GM11168 (cell line): Measurements from ENCODE around the gene ZG16.
"Not testable (repeated sequence)": the region's sequence is repeated elsewhere in the genome, so short reads cannot be mapped to it uniquely, and the experiment has no call there.

ENCODE experiments used
- in situ Hi-C: fragments of 300-500 bp; cut with MboI; formaldehyde crosslinking; loops from one replicate; pipeline ENCODE4 v1.12.0; 2022; ENCODE audit warnings: low sequenced_read_pairs; ENCODE audit not compliant: unreplicated experiment

ZG16 gene

DNA sequence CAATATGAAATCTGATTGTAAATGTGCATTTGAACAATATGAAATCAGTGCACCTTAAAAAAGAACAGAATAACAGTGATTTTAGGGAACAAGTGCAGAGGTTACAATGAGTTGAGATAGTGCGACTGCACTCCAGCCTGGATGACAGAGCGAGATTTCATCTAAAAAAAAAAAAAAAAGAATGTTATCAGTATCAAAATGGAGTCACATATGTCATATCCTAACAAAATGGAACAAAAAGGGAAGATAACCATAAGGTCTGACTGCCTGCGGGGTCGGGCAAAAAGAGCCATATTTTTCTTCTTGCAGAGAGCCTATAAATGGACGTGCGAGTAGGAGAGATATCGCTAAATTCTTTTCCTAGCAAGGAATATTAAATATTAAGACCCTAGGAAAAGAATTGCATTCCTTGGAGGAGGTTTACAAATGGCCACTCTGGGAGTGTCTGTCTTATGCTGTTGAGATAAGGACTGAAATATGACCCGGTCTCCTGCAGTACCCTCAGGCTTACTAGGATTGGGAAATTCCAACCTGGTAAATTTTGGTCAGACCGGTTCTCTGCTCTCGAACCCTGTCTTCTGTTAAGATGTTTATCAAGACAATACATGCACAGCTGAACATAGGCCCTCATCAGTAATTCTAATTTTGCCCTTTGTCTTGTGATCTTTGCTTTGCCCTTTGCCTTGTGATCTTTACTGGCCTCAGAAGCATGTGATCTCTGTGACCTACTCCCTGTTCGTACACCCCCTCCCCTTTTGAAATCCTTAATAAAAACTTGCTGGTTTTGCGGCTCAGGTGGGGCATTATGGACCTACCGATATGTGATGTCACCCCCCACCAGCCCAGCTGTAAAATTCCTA lies 5.3 kb downstream of the ZG16 start:
- in situ Hi-C loops: not testable (repeated sequence)

DNA sequence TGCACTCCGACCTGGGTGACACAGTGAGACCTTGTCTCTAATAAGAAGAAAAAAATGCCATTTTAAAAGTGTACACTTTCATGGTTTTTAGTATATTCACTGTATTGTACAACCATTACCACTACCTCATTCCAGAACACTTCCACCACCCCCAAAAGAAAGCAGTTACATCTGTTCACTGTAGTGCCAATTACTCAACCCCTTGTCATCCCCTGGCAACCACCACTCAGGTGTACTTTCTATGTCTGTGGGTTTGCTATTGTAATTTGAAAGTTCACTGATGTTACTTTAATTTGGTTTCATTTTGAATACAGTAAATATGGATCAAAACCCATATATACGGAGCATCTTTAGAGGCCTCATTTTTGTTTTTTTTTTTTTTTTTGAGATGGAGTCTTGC lies 6.1 kb downstream of the ZG16 start:
- in situ Hi-C loops: no loop called here

DNA sequence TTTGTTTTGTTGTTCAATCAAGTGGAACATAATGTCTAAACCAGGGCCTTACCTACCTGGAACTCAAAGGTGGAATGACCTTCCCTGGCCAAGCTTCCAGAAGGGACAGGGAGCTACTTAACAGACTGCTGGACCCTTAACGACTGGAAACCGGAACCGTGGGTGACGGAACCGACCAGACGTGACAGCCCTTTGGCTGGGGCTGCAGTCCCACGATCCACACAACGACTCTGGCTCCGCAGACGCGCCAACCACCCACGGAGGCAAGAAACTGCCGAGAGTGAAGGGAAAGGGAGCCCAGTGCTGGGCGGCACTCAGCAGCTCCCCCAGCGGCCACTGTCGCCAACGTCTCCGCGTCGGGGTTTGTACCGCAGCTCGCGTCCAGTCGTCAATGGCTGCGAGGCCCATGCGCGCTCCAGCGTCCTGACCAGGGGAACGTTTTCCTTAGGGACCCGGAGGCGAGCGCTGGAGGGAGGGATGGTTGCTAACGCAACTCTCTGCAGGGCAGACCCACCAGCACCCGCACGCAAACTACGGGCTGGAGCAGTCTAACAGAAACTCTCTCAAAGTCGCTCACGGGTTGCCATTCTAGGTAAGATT lies 6.9 kb downstream of the ZG16 start:
- in situ Hi-C loops: loop anchor here (5.0 kb wide), 1 partner anchor 43 kb away; no protein-coding TSS in a partner anchor

DNA sequence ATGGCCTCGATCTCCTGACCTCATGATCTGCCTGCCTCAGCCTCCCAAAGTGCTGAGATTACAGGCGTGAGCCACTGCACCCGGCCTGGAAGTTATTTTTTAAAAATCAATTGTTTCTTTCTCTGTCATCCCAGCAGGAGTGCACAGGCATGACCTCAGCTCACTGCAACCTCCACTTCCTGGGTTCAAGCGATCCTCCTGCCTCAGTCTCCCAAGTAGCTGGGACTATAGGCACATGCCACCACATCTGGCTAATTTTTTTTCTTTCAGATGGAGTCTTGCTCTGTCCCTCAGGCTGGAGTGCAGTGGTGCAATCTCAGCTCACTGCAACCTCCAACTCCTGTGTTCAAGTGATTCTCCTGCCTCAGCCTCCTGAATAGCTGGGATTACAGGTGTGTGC lies 9.1 kb downstream of the ZG16 start:
- in situ Hi-C loops: loop anchor here (5.0 kb wide), 1 partner anchor 45 kb away; no protein-coding TSS in a partner anchor

DNA sequence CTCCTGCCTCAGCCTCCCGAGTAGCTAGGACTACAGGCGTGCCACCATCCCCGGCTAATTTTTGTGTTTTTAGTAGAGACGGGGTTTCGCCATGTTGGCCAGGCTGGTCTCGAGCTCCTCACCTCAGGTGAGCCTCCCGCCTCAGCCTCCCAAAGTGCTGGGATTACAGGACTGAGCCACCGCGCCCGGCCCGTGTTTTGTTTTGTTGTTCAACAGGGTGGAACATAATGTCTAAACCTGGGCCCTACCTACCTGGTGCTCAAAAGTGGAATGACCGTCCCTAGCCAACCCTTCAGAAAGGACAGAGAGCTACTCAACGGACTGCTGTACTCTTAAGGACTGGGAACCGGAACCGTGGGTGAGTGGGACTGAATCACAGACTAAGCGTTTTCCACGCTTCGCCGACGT lies 11.7 kb downstream of the ZG16 start:
- in situ Hi-C loops: loop anchor here (5.0 kb wide), 1 partner anchor 47 kb away; no protein-coding TSS in a partner anchor

DNA sequence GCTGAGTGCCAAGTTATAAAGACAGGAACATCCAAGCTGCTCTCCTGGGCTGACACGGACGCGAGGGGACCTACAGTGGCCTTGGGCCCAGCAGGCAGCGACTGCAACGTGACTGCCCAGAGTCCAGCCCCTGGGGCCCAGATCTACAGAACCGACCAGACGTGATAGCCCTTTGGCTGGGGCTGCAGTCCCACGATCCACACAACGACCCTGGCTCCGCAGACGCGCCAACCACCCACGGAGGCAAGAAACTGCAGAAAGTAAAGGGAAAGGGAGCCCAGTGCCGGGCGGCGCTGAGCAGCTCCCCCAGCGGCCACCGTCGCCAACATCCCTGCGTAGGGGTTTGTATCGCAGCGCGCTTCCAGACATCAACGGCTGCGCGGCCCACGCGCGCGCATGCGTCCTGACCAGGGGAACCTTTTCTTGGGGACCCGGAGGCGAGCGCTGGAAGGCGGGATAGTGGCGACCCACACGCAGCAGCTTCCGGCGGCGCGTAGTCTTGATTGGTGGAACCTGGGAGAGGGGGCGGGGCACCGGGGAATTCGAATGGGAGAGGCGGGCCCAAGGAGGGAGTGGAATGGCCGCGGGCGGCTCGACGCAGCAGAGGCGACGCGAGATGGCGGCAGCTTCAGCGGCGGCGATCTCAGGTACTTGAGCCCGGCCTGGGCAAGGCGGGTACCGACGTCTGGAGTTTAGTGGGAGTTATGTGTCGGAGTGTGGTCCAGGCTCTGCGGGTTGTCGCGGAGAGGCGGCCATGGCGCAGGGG lies 12.3 kb downstream of the ZG16 start, which contains the start of gene KIF22:
Gene KIF22 (plus strand): TSS at position 569 of the 766 bp plus-strand sequence. CDS start 9 bp downstream, at position 578.
- in situ Hi-C loops: no loop called here

DNA sequence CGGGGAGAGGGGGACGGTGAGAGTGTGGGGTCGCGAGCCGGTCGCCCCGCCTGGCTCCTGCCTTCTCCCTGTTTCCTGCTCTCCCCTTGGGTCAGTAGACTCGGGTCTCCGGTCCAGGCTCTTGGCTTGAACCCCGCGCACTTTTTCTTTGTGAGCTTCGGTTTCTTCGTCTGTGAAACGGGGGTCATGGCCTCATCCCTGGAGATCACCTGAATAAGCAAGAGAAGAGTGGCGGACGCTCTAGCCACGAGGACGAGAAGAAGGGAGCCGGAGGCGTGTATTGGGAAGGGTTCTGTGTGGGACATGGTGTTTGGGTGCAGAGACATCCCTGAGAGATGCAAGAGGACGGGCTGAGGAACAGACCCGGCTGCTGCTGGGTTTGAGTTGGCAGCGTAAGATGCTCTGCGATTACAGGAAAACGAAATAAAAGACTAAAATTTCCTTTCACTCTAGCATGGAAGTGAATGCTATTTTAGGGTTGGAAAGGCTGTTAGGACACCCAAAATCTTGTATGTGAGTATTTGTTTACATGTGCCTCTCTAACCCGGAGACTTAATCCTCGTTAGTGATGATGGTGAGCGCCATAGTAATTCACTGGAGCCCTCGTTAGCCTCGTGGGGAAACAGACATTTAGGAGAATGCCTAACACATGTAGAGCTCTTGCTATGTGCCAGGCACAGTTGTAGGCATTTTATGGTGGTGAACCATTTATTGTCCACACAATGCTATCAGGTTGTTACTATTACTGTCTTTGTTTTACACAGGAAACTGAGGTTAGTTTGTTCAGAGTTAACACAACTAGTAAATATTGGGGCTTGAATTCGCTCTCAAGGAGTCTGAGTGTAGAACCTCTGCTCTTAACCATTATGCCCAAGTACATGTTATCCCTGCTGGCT lies 13.1 kb downstream of the ZG16 start:
- in situ Hi-C loops: no loop called here

DNA sequence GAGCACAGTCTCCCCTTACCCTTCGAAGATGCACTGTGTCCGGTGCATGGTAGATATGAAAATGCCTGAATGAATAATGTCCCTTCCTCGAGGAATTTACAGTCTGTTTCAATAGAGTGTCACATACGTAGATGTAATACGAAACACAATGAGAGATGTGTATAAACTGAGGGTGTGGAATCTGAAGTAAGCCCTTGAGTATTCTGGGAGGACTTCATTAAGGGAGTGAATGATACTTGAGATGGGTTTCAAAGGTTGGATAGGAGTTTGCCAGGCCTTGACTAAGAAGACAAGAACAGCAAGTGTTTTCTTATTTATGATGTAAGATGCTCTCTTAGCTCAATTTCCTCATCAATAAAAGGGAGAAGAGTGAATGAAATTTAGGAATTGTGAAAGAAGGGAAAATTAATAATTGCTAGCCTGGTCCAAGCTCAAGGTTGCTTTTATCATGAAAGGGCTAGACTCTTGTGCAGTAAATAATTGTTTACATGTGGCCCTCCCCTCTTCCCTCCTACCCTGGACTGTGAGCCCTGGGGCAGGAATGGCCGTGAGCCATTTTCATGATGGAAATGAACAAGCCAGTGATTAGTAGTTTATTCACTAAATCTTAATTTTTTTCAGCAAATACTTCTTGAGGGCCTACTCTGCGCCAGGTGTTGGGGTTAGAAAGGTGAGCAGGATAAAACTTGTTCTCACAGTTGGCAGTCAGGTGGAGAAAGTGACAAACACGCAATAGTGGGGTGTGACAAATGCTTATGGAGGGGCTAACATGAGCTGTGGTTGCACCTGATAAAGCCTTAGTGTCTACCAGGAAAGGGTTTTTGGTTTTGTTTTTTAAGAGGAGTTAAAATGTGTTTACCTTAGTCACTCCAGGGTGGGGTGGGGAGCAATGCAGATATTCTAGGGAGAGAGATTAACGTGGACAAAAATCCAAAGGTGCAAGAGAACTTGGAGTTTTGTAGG lies 14.1 kb downstream of the ZG16 start:
- in situ Hi-C loops: no loop called here

DNA sequence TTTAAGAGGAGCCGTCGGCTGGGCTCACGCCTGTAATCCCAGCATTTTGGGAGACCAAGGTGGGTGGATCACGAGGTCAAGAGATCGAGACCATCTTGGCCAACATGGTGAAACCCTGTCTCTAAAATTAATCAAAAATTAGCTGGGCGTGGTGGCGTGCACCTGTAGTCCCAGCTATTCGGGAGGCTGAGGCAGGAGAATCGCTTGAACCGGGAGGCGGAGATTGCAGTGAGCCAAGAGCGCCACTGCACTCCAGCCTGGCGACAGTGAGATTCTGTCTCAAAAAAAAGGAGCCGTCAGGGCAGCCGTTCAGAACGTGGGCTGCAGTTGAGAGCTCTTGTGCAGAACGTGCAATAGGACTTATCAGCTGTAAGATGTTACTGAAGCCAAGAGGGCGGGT lies 15.1 kb downstream of the ZG16 start:
- in situ Hi-C loops: not testable (repeated sequence)

DNA sequence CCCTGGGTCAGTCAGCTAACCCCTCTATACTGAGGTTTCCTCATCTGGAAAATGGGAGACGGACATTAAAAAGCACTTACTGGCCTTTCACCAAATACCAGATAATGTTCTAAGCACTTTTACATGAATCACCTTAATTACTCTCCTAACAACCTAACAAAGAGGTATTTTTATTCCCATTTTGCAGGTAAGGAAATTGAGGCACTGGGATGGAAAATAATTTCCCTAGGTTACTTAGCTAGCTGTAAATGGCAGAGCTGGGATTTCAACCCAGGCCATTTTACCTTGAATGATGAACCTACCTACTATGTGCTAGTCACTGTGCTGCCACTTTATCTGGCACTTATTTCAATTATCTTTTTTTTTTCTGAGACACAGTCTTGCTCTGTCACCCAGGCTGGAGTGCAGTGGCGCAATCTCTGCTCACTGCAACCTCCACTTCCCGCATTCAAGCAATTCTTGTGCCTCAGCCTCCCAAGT lies 16.2 kb downstream of the ZG16 start:
- in situ Hi-C loops: no loop called here

DNA sequence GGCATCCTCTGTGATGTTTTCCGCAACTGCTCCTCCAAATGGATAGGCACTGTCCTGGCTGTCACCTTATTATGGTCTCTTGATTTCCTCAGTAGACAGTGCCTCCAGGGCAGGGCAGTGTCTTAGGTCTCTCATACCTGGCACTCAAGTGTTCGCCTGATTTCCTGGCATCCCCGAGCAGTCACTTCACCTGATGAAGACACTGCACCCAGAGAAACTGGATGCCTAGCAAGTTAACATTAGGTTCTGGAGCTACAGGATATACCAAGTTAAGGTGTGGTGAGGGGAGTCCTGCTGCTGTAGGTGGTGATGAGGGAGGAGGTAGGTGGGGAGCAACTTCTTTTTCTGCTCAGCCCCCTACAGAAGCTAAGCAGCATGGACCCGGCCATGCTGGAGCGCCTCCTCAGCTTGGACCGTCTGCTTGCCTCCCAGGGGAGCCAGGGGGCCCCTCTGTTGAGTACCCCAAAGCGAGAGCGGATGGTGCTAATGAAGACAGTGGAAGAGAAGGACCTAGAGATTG lies 24.4 kb downstream of the ZG16 start:
- in situ Hi-C loops: no loop called here

DNA sequence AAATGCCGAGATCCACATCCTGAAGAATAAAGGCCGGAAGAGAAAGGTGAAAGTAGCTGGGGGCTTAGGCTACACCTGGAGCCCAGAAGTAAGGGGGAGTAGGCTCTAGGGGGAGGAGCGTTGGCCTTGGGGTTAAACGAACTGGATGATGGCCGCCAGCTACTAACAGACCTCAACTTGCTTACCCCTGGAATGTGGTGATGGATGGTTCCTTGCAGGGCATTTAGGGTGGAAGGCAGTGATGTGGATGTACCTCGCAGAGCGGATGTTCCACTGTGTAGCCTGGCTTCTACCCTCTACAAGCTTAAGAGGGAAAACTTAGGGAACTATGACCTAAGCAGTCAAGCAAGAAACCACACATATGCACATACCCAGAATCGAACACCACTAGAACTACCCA lies 26.0 kb downstream of the ZG16 start:
- in situ Hi-C loops: no loop called here

DNA sequence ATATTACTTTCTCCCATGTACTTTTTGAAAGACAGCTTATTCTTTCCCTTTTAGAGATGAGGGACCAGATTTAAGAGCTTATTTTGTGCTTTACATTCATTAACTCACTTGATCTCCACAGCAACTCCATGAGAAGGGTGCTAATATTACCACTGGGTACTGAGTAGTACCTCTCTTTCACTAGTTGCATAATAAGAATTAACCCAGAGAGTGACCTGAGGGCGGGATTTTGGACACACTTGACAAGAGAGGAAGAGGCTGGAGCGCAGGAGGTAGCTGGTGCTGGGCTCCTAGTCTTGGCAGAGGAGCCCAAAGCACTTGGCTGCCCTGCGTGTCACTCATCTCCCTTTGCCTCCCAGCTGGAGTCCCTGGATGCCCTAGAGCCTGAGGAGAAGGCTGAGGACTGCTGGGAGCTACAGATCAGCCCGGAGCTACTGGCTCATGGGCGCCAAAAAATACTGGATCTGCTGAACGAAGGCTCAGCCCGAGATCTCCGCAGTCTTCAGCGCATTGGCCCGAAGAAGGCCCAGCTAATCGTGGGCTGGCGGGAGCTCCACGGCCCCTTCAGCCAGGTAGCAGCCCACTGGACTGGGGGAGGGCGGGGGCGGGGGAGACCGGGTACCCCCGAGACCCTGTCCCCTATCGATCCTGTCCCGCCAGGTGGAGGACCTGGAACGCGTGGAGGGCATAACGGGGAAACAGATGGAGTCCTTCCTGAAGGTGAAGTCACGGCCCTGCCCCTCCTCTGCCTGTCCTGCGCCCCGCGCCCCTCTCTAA lies 26.6 kb downstream of the ZG16 start:
- in situ Hi-C loops: no loop called here

DNA sequence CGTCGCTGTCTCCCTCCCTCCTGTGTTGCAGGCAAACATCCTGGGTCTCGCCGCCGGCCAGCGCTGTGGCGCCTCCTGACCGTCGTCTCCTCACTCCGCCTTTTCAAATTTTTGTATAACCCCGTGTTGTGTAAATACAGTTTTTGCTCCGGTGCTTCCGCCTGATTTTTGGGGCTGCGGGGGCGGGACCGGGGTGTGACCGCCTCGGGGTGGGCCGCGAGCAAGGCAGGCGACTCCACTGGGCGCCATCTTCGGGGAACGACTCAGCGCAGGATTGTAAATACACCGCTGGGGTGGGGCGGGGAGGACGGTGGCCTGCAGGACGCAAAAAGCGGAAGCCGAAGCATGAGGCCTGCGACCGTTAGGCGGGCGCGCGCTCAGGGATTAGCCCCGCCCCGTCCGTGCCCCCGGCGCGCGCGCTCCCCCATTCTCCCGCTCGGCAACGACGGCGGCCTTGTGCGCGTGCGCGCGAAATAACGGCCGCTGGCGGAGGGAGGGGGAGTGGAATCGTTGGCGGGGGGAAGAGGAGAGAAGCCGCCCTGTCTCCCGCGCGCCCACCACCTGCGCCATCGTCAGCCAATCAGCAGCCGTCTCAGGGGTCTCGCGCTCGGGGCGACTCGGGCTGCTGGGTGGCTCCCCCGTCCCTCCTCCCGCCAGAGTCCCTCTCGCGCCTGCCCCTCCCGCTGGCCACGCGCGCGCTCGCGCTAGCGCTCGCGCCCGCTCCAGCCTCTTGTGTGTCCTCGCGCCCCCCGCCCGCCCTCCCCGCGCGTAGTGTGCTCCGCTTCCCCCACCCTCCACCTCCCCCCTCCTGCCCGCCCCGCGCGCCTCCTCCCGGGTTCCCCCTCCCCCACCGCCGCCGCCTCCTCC lies 27.4 kb downstream of the ZG16 start:
- in situ Hi-C loops: no loop called here

DNA sequence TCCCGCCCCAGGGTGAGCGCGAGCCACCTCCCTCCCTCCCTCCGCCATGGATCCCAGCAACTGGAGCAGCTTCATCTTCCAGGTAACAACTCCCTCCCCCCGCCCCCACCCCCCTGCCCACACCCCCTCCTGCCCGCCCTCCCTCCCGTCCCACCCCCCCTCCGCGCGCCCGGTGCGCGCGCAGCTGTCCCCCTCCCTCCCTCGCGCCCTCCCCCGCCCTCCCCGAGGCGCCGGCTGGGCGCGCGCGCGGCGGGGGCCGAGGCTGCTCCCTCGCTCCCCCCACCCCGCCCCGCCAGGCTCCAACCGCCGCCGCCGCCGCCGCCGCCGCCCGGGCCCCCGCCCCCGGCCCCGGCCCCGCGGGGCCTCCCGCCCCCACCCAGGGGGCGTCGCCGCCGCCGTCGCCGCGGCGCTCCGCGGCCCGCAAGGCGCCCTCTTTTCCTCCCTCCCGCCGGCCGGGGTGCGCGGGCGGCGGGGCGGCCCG lies 28.1 kb downstream of the ZG16 start, which contains the start of gene MAZ:
Gene MAZ (plus strand): TSS at position 431 of the 481 bp plus-strand sequence. CDS start 173 bp downstream, outside the sequence.
- in situ Hi-C loops: no loop called here

DNA sequence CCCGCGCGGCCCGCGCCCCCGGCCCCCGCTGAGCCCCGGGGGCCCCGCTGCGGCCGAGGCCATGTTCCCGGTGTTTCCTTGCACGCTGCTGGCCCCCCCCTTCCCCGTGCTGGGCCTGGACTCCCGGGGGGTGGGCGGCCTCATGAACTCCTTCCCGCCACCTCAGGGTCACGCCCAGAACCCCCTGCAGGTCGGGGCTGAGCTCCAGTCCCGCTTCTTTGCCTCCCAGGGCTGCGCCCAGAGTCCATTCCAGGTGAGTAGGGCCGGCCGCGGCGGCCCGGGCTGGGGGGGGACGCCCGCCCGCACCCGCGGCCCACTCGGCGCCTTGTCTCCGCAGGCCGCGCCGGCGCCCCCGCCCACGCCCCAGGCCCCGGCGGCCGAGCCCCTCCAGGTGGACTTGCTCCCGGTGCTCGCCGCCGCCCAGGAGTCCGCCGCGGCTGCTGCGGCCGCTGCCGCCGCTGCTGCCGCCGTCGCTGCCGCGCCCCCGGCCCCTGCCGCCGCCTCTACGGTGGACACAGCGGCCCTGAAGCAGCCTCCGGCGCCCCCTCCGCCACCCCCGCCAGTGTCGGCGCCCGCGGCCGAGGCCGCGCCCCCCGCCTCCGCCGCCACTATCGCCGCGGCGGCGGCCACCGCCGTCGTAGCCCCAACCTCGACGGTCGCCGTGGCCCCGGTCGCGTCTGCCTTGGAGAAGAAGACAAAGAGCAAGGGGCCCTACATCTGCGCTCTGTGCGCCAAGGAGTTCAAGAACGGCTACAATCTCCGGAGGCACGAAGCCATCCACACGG lies 28.8 kb downstream of the ZG16 start:
- in situ Hi-C loops: no loop called here
